WTC11 (cell line): ENCODE measurements around the gene CAPN1.

Experiments
- CTCF ChIP-seq: fragments of 200-600 bp; IDR thresholded peaks from 2 replicates; pipeline ENCODE4 v1.8.0; 2022; ENCODE audit warnings: antibody characterized with exemption
- MAX ChIP-seq: sonication (generic); formaldehyde crosslinking; IDR thresholded peaks from 2 replicates; pipeline ENCODE4 v1.8.0; 2022; ENCODE audit warnings: mild to moderate bottlenecking, missing genetic modification reagents
- SP1 ChIP-seq: sonication (generic); formaldehyde crosslinking; conservative IDR thresholded peaks from 2 replicates; pipeline ENCODE4 v1.8.1; 2022; ENCODE audit warnings: missing genetic modification reagents
- USF2 ChIP-seq: sonication (generic); formaldehyde crosslinking; IDR thresholded peaks from 2 replicates; pipeline ENCODE4 v1.8.1; 2023; ENCODE audit warnings: mild to moderate bottlenecking, missing genetic modification reagents, moderate library complexity
- ZNF219 ChIP-seq: sonication (generic); formaldehyde crosslinking; IDR thresholded peaks from 2 replicates; pipeline ENCODE4 v1.8.0; 2023; ENCODE audit warnings: missing genetic modification reagents, mild to moderate bottlenecking, borderline replicate concordance

- TF ChIP-seq MAX (CRISPR knock-in tag) (no peak), SP1 (no peak), USF2 (CRISPR knock-in tag) (no peak), CTCF (no peak), ZNF219 (CRISPR knock-in tag) (no peak)
Observed at GRCh38 chr11:65223011-65223410, 41.3 kb downstream of the CAPN1 start.
